GM12878 (cell line): ENCODE results near the gene PYGO1. TPM values are rescaled to one million over a fixed set of nuclear protein-coding genes. Genes with fewer than 3 reads are reported as not detected.

ENCODE experiments used
- ATAC-seq: fragments of 200-7000 bp; cut with Tn5 transposase; 3 replicates; pipeline ENCODE4 v1.9.1; 2020; ENCODE audit warnings: mild to moderate bottlenecking, moderate library complexity
- BruUV-seq: library from RNA; stranded (reverse); fragments of 400-500 nt; replicated peaks from 2 replicates; lab custom pipeline; 2021; lab: Mats Ljungman, UMichigan
- CTCF ChIA-PET: fragments of 300-600 bp; sonication (Branson Sonifier 250); formaldehyde crosslinking; extraction: SDS; loops from one replicate; lab custom pipeline; 2021; ENCODE audit warnings: inconsistent platforms; lab: Yijun Ruan, JAX
- POLR2A ChIA-PET: fragments of 350-600 bp; formaldehyde crosslinking; extraction: SDS; loops from one replicate; lab custom pipeline; 2021; ENCODE audit warnings: inconsistent platforms; lab: Charles Lee
- RAD21 ChIA-PET: fragments of 300-600 bp; sonication (Branson Sonifier 250); formaldehyde crosslinking; loops from one replicate; lab custom pipeline; 2023; ENCODE audit warnings: antibody characterized with exemption; ENCODE audit not compliant: unreplicated experiment; lab: Charles Lee
- SMC1A ChIA-PET: fragments of 300-600 bp; sonication (Branson Sonifier 250); formaldehyde crosslinking; loops from one replicate; lab custom pipeline; 2023; ENCODE audit not compliant: unreplicated experiment, uncharacterized antibody; lab: Charles Lee
- DNase-seq: peaks from one replicate; pipeline ENCODE4 v3.0.0-alpha.2; 2011; ENCODE audit warnings: low read depth, low spot score
- FAIRE-seq: peaks from 3 replicates; lab custom pipeline; 2011; peaks lifted over from hg19 to GRCh38; lab: Jason Lieb, UNC
- H2AFZ ChIP-seq: 2 replicates; pipeline ENCODE4 v1.6.0; 2011; ENCODE audit warnings: low read depth, low read length, control low read depth; ENCODE audit not compliant: control insufficient read depth
- H3K27ac ChIP-seq: 2 replicates; pipeline ENCODE4 v1.5.1; 2011; ENCODE audit warnings: control low read depth; ENCODE audit not compliant: control insufficient read depth, insufficient read depth
- H3K27me3 ChIP-seq, 2 experiments: replicated peaks in 1 of 2; 2 replicates each; pipeline versions ENCODE4 v1.6.0 to v1.6.1; 2011; ENCODE audit warnings: low read length in 1 of 2; ENCODE audit not compliant: control insufficient read depth in 2 of 2, insufficient read depth in 2 of 2
- H3K36me3 ChIP-seq, 2 experiments: 2 replicates each; pipeline ENCODE4 v1.5.1; 2011; ENCODE audit warnings: low read length in 1 of 2; ENCODE audit not compliant: control insufficient read depth in 2 of 2, insufficient read depth in 2 of 2
- H3K4me1 ChIP-seq: 2 replicates; pipeline ENCODE4 v1.6.1; 2011; ENCODE audit warnings: mild to moderate bottlenecking, low read length, moderate library complexity, mixed read lengths; ENCODE audit not compliant: control insufficient read depth, insufficient read depth
- H3K4me2 ChIP-seq: 2 replicates; pipeline ENCODE4 v1.6.0; 2011; ENCODE audit warnings: control low read depth; ENCODE audit not compliant: control insufficient read depth, insufficient read depth
- H3K4me3 ChIP-seq: fragments of 200-600 bp; sonication (generic); 2 replicates; pipeline ENCODE4 v1.5.1; 2016
- H3K79me2 ChIP-seq: 2 replicates; pipeline ENCODE4 v1.6.0; 2011; ENCODE audit warnings: low read length; ENCODE audit not compliant: control insufficient read depth, insufficient read depth
- H3K9ac ChIP-seq: 2 replicates; pipeline ENCODE4 v1.8.0; 2011; ENCODE audit warnings: low read length, control low read depth, mixed read lengths; ENCODE audit not compliant: control insufficient read depth, insufficient read depth
- H3K9me3 ChIP-seq: replicated peaks from 3 replicates; pipeline ENCODE4 v1.5.1; 2011; ENCODE audit warnings: mild to moderate bottlenecking, low read length; ENCODE audit not compliant: control insufficient read depth, insufficient read depth
- H4K20me1 ChIP-seq: 2 replicates; pipeline ENCODE4 v1.6.0; 2011; ENCODE audit not compliant: control insufficient read depth, insufficient read depth
- MTA2 ChIP-seq: fragments of 450-650 bp; IDR thresholded peaks from 2 replicates; pipeline ENCODE4 v1.6.1; 2016; ENCODE audit warnings: low read depth, mild to moderate bottlenecking, moderate library complexity
- PRDM15 ChIP-seq: fragments of 450-650 bp; formaldehyde crosslinking; IDR thresholded peaks from 2 replicates; pipeline ENCODE4 v1.4.0; 2020; ENCODE audit warnings: mild to moderate bottlenecking, moderate library complexity
- YY1 ChIP-seq: IDR thresholded peaks from 2 replicates; pipeline ENCODE4 v1.6.1; 2011; ENCODE audit warnings: low read depth, mild to moderate bottlenecking, low read length
- ZBTB33 ChIP-seq: fragments of 450-650 bp; IDR thresholded peaks from 2 replicates; pipeline ENCODE4 v1.6.1; 2017; ENCODE audit warnings: mild to moderate bottlenecking
- ZNF217 ChIP-seq: fragments of 450-650 bp; IDR thresholded peaks from 2 replicates; pipeline ENCODE4 v1.6.1; 2017; ENCODE audit warnings: antibody characterized with exemption, mild to moderate bottlenecking
- ZSCAN29 ChIP-seq: fragments of 450-650 bp; IDR thresholded peaks from 2 replicates; pipeline ENCODE4 v1.6.1; 2017; ENCODE audit warnings: mild to moderate bottlenecking, moderate library complexity
- WGBS: methylation state at CpG from one replicate; pipeline ENCODE4 v1.1.6; 2016; ENCODE audit warnings: low lambda C conversion rate; ENCODE audit not compliant: insufficient replicate concordance, insufficient coverage; ENCODE audit errors: missing lambda C conversion rate; 5-methylcytosine and 5-hydroxymethylcytosine counted together
- in situ Hi-C: fragments of 300-500 bp; cut with MboI; formaldehyde crosslinking; loops from 9 replicates; pipeline ENCODE4 v1.14.3; 2018; ENCODE audit warnings: mixed read lengths
- intact Hi-C: fragments of 100-400 bp; cut with micrococcal nuclease; formaldehyde crosslinking; loops from one replicate; pipeline ENCODE4 v1.14.2; 2022; ENCODE audit not compliant: unreplicated experiment
- polyA plus RNA-seq, 11 experiments: library from polyadenylated mRNA; depleted of rRNA in 4 of 11; unstranded in 6 of 11; stranded (reverse) in 5 of 11; fragments of >200 nt; fragmentation: Nextera tagmentation in 4 of 11; fragmentation: Illumina TruSeq in 1 of 11; extraction: Ambion mirVana in 4 of 11; extraction: Trizol in 1 of 11; gene quantifications; 1 replicate in 1 of 11; 2 replicates in 10 of 11; pipeline versions ENCODE4 v1.2.1 to v1.2.3, GENCODE V29; 2011 to 2016; ENCODE audit warnings: inconsistent platforms in 2 of 11, missing spikeins in 2 of 11, low read depth in 1 of 11
- total RNA-seq, 4 experiments: library from RNA; depleted of rRNA in 3 of 4; stranded (reverse); fragments of >200 nt in 3 of 4; fragmentation: Illumina TruSeq in 1 of 4; extraction: Trizol in 1 of 4; gene quantifications; 2 replicates each; pipeline versions ENCODE4 v1.2.1 to v1.2.3, GENCODE V29; 2013 to 2021
- TF ChIP-seq, protein P1 (sequence below): IDR thresholded peaks from 2 replicates; pipeline ENCODE4 v1.6.1; 2011; ENCODE audit warnings: borderline replicate concordance, low read depth, mild to moderate bottlenecking, moderate library complexity, low read length; ENCODE audit not compliant: insufficient read depth, poor library complexity, severe bottlenecking

The PYGO1 gene
- total and polyA plus RNA-seq, 10 of the 15 experiments (the other 5 are each of a cell fraction or from before 2014, with no cell fraction given) = 0.01 TPM; not detected in 9

GRCh38 chr15:55518009-55518408 is 70.1 kb downstream of the PYGO1 start:
- no peak for TF ChIP-seq ZSCAN29
- no peak for TF ChIP-seq YY1
- TF ChIP-seq ZBTB33 = no peak
- TF ChIP-seq PRDM15 = no peak
- TF ChIP-seq ZNF217 = no peak
- TF ChIP-seq, protein P1, sequence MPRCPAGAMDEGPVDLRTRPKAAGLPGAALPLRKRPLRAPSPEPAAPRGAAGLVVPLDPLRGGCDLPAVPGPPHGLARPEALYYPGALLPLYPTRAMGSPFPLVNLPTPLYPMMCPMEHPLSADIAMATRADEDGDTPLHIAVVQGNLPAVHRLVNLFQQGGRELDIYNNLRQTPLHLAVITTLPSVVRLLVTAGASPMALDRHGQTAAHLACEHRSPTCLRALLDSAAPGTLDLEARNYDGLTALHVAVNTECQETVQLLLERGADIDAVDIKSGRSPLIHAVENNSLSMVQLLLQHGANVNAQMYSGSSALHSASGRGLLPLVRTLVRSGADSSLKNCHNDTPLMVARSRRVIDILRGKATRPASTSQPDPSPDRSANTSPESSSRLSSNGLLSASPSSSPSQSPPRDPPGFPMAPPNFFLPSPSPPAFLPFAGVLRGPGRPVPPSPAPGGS = no peak
- no peak for TF ChIP-seq MTA2
- Histone ChIP-seq H2AFZ (no peak overlapping the region), H3K79me2 (no peaks in the 10 kb centered on the region), H3K4me1 (no peaks in the 10 kb centered on the region), H3K9me3 (no peaks in the 10 kb centered on the region), H4K20me1 (no peaks in the 10 kb centered on the region), H3K9ac (no peak overlapping the region), H3K27me3 (no peaks in the 10 kb centered on the region; a peak in 1 of 4 replicates), H3K36me3 (no peaks in the 10 kb centered on the region), H3K27ac (no peak overlapping the region), H3K4me2 (no peak overlapping the region), H3K4me3 (no peak overlapping the region)
- 42% methylated on average over 3 of the region's 3 CpGs for WGBS
- DNase-seq (no peak), FAIRE-seq (no peak), ATAC-seq (no peak)
- SMC1A ChIA-PET = no interaction called here
- RAD21 ChIA-PET = no interaction called here
- POLR2A ChIA-PET = no interaction called here
- intact Hi-C loops (loop anchor here (10.0 kb wide), 1 partner anchor 63 kb away; no protein-coding TSS in a partner anchor), in situ Hi-C loops (no loop called here)
- CTCF ChIA-PET = no interaction called here
- BruUV-seq = no TSS peak
